BJ (cell line): ENCODE measurements around the gene TLNRD1. TPM values are rescaled to one million over a fixed set of nuclear protein-coding genes. Genes with fewer than 3 reads are reported as not detected.
A peak's percentile ranks its signal among the peaks of the same experiment; 100 is the strongest.

ENCODE experiments used
- CTCF ChIA-PET: fragments of 350-600 bp; formaldehyde crosslinking; extraction: SDS; loops from one replicate; lab custom pipeline; 2021; ENCODE audit warnings: antibody characterized with exemption, inconsistent platforms; lab: Yijun Ruan, JAX
- POLR2A ChIA-PET: fragments of 300-600 bp; sonication (Branson Sonifier 250); formaldehyde crosslinking; extraction: SDS; loops from one replicate; lab custom pipeline; 2021; ENCODE audit warnings: antibody characterized with exemption; lab: Charles Lee
- DNase-seq: peaks from one replicate; pipeline ENCODE4 v3.0.0-alpha.2; 2011; ENCODE audit warnings: low read depth
- H3K27me3 ChIP-seq: 2 replicates; pipeline ENCODE4 v1.6.0; 2011; ENCODE audit warnings: low read length; ENCODE audit not compliant: control insufficient read depth, insufficient read depth
- H3K36me3 ChIP-seq: 2 replicates; pipeline ENCODE4 v1.5.1; 2011; ENCODE audit warnings: low read length; ENCODE audit not compliant: control insufficient read depth, insufficient read depth
- H3K4me3 ChIP-seq: 2 replicates; pipeline ENCODE4 v1.5.1; 2011; ENCODE audit warnings: low read depth, mild to moderate bottlenecking, control low read depth, low read length
- polyA plus RNA-seq: library from polyadenylated mRNA; depleted of rRNA; stranded (reverse); fragments of >200 nt; gene quantifications from 2 replicates; pipeline ENCODE4 v1.2.3, GENCODE V29; 2011
- TF ChIP-seq, protein P1 (sequence below): IDR thresholded peaks from 2 replicates; pipeline ENCODE4 v1.5.1; 2011; ENCODE audit warnings: low read depth, mild to moderate bottlenecking, control low read depth, inconsistent platforms, low read length, moderate library complexity; ENCODE audit not compliant: insufficient read depth

TLNRD1 gene
- polyA plus RNA-seq, 1 experiment = 5.2 TPM

DNA sequence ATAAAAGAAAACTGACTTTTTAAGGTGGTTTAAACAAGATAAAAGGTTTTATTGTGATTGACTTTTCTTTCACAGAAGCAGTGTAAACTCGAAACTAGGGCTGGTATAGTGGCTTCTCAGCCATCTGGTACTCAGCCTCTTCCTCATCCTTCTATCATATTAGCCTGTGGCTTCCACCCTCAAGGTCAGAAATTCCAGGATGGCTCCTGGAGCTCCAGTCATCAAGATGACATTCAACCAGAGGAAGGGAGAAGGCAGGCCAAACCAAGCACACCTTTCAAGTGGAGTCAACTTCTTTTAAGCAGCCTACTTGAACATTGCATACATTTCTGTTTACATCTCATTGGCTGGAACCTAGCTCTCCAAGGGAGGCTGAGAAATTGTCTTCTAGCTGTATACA, 9.8 kb upstream of the TLNRD1 start:
- TF ChIP-seq, protein P1, sequence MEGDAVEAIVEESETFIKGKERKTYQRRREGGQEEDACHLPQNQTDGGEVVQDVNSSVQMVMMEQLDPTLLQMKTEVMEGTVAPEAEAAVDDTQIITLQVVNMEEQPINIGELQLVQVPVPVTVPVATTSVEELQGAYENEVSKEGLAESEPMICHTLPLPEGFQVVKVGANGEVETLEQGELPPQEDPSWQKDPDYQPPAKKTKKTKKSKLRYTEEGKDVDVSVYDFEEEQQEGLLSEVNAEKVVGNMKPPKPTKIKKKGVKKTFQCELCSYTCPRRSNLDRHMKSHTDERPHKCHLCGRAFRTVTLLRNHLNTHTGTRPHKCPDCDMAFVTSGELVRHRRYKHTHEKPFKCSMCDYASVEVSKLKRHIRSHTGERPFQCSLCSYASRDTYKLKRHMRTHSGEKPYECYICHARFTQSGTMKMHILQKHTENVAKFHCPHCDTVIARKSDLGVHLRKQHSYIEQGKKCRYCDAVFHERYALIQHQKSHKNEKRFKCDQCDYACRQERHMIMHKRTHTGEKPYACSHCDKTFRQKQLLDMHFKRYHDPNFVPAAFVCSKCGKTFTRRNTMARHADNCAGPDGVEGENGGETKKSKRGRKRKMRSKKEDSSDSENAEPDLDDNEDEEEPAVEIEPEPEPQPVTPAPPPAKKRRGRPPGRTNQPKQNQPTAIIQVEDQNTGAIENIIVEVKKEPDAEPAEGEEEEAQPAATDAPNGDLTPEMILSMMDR = no peak
- Histone ChIP-seq H3K4me3 (no peak overlapping the region), H3K27me3 (no peaks in the 10 kb centered on the region), H3K36me3 (no peaks in the 10 kb centered on the region)
- POLR2A ChIA-PET = no interaction called here
- DNase-seq = no peak
- CTCF ChIA-PET = interaction anchor here (0.9 to 1.7 kb wide), 3 partner anchors 10 to 21 kb away, joined by 3 to 12 read pairs (median 3); partner anchors contain the start of gene TLNRD1

DNA sequence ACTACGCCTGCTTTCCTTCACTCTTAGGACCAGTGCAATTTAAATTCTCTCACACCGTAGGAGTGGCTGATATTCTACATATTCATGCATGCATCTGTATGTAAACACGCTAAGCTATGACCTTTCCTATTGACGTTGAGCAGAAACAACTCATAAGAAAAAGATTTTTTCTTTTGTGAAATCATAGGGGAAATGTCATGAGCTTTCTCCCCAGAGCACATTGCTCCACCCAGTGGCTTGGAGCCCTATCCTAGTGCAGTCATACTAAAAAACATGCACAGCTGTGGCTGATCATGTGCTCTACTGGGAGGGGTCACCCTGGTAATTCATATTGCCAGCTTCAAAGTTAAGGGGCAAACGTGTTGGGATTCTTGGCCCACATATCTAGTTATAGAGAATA, 9.3 kb upstream of the TLNRD1 start:
- POLR2A ChIA-PET = interaction anchor here (0.6 kb wide), 1 partner anchor 924 kb away, joined by 3 read pairs; no protein-coding TSS in a partner anchor
- H3K4me3 ChIP-seq = no peak overlapping the region

DNA sequence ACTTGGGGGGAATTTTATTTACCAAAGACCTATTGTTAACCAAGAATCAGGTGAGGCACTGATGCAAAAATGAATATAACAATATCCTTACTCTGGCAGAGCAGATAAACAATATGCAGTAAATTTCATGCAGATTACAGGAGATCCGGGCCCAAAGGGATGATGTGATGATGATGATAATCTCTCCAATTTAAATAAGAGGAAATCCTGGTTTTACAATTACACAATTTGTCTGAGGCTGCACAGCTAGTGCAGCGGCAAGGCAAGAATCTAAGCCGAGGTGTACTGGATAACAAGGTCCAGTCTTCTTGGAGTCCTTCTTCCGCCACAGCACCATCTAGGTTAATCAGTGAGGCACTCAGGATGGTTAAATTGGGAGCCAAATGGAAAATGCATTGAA, 8.7 kb upstream of the TLNRD1 start:
- TF ChIP-seq, protein P1 = no peak
- Histone ChIP-seq H3K27me3 (no peaks in the 10 kb centered on the region), H3K36me3 (no peaks in the 10 kb centered on the region), H3K4me3 (no peak overlapping the region)
- DNase-seq = no peak
- POLR2A ChIA-PET = interaction anchor here (0.6 kb wide), 1 partner anchor 925 kb away, joined by 3 read pairs; no protein-coding TSS in a partner anchor
- CTCF ChIA-PET = interaction anchor here (1.1 to 1.7 kb wide), 3 partner anchors 13 to 274 kb away, joined by 3 to 12 read pairs (median 8); no protein-coding TSS in a partner anchor

More for the DNA sequence above, 9.3 kb upstream of the TLNRD1 start:
- TF ChIP-seq, protein P1 = peak; percentile 22; the same call in 1 of the 2 replicates
- CTCF ChIA-PET = interaction anchor here (1.1 to 1.7 kb wide), 3 partner anchors 12 to 275 kb away, joined by 3 to 12 read pairs (median 8); no protein-coding TSS in a partner anchor
- no peaks in the 10 kb centered on the region for H3K36me3 ChIP-seq
- no peak for DNase-seq
- no peaks in the 10 kb centered on the region for H3K27me3 ChIP-seq

DNA sequence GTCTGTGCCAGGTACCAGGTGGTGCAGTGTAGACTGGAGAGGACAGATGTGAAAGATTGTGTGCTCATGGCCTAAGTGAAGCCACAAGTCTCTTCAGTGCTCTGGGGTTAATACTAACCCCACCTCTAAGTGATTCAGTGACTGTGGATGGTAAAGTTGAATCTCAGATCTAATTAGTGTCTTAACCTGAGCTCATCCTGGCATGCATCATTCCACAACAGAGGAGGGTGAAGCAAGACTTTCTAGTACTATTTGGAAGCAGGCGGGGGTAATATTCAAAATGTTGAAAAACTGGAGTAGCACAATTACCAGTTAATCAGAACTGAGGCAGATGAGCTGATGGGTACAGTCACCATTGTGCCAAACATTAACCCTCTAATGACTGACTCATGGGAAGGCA, 8.3 kb upstream of the TLNRD1 start:
- Histone ChIP-seq H3K27me3 (no peaks in the 10 kb centered on the region), H3K4me3 (no peak overlapping the region), H3K36me3 (no peaks in the 10 kb centered on the region)
- TF ChIP-seq, protein P1 = no peak
- ChIA-PET POLR2A (no interaction called here), CTCF (interaction anchor here (1.1 kb wide), 1 partner anchor 274 kb away, joined by 8 read pairs; no protein-coding TSS in a partner anchor)
- DNase-seq = no peak

DNA sequence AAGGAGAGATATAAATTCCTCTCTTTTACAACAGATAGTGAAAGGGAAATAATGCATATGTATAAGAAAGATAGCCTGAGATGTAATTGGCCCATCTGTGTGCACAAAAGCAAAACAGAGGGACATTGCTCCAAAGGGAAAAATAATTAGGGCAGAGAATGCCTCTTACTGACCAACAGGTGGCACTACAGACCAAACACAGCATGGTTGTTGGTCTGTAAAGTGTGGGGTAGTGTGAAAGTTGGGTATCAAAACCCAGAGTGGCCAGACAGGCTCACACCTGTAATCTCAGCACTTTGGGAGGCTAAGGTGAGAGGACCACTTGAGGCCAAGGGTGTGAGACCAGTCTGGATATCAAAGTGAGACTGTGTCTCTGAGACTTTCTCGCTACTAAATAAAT, 4.5 kb upstream of the TLNRD1 start:
- Histone ChIP-seq H3K4me3 (no peak overlapping the region), H3K36me3 (no peaks in the 10 kb centered on the region), H3K27me3 (no peaks in the 10 kb centered on the region)
- CTCF ChIA-PET = no interaction called here
- TF ChIP-seq, protein P1 = peak; percentile 41
- POLR2A ChIA-PET = interaction anchor here (0.7 kb wide), 1 partner anchor 11 kb away, joined by 12 read pairs; no protein-coding TSS in a partner anchor
- DNase-seq = no peak
